ENCODE results near the gene NDUFAF8.

DNA sequence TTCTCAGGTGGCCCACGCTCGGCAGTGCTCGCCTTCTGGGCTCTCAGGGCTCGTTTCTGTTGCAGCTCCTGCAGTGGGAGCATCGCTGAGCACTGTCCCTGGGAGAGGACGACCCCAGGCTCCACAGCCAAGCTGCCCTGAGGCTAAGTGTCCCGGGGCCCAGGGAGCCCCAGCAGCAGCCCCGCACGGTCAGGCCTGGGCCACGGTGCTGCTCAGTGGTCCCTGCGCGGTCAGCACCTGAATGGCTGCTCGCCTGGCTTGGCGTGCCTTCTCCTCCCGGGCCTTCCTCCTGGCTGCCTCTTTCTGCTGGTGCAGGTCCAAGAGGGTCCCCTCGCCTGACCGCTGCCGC, 39.7 kb upstream of the NDUFAF8 start:
- no peak for TF ChIP-seq EP300 (IDR thresholded peaks at IDR 0.05; ENCODE audit: low read depth)
- TF ChIP-seq POLR2A (IDR thresholded peaks at IDR 0.05), result no peak
- TF ChIP-seq, protein P1, sequence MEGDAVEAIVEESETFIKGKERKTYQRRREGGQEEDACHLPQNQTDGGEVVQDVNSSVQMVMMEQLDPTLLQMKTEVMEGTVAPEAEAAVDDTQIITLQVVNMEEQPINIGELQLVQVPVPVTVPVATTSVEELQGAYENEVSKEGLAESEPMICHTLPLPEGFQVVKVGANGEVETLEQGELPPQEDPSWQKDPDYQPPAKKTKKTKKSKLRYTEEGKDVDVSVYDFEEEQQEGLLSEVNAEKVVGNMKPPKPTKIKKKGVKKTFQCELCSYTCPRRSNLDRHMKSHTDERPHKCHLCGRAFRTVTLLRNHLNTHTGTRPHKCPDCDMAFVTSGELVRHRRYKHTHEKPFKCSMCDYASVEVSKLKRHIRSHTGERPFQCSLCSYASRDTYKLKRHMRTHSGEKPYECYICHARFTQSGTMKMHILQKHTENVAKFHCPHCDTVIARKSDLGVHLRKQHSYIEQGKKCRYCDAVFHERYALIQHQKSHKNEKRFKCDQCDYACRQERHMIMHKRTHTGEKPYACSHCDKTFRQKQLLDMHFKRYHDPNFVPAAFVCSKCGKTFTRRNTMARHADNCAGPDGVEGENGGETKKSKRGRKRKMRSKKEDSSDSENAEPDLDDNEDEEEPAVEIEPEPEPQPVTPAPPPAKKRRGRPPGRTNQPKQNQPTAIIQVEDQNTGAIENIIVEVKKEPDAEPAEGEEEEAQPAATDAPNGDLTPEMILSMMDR (IDR thresholded peaks at IDR 0.05), result no peak

Measured in transverse colon (tissue), 3 donors.